ENCODE data around the gene PUM1. TPM values are rescaled to one million over a fixed set of nuclear protein-coding genes. Genes with fewer than 3 reads are reported as not detected.
A peak's percentile ranks its signal among the peaks of the same experiment; 100 is the strongest.

PUM1 gene
- total RNA-seq, 4 donors from 2014 or later: 71.7 to 112 (median 83.0) TPM

DNA sequence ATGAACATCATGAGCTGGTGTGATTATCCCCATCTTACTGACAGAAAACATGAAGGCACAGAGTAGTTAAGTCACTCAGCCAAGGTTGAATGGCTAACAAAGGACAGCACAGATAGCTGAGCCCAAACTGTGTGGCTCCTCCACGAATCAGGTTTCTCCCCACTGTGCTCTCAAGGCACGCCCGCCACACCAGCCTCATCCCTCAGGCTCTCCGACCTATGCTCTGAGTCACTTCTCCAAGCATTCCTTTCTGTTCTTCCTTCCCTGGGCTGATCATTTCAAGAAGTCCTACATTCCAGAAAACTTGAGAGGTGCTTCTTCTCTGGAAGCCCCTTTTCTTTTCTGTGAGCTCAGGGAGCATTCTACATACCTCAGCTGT, 131.7 kb downstream of the PUM1 start:
- DNase-seq (ENCODE audit: extremely low spot score): no peak
- no peak overlapping the region for H3K4me3 ChIP-seq
- intact Hi-C loops (cut with DNase I): loop anchor here (5.0 kb wide), 1 partner anchor 212 kb away; the partner anchor contains the start of gene MATN1
- WGBS: 73% methylated on average over 4 of the region's 4 CpGs
- TF ChIP-seq POLR2AphosphoS5 (IDR thresholded peaks at IDR 0.05): no peak
- TF ChIP-seq, protein P1, sequence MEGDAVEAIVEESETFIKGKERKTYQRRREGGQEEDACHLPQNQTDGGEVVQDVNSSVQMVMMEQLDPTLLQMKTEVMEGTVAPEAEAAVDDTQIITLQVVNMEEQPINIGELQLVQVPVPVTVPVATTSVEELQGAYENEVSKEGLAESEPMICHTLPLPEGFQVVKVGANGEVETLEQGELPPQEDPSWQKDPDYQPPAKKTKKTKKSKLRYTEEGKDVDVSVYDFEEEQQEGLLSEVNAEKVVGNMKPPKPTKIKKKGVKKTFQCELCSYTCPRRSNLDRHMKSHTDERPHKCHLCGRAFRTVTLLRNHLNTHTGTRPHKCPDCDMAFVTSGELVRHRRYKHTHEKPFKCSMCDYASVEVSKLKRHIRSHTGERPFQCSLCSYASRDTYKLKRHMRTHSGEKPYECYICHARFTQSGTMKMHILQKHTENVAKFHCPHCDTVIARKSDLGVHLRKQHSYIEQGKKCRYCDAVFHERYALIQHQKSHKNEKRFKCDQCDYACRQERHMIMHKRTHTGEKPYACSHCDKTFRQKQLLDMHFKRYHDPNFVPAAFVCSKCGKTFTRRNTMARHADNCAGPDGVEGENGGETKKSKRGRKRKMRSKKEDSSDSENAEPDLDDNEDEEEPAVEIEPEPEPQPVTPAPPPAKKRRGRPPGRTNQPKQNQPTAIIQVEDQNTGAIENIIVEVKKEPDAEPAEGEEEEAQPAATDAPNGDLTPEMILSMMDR (IDR thresholded peaks at IDR 0.05): no peak
- TF ChIP-seq POLR2A (IDR thresholded peaks at IDR 0.05; ENCODE audit: low read depth): no peak
- TF ChIP-seq EP300 (IDR thresholded peaks at IDR 0.05): no peak
- H3K27ac ChIP-seq (replicated peaks in 1 of 4): no peak overlapping the region
- H3K4me1 ChIP-seq: peaks cover 0 to 19% (median 5%) of the 10 kb centered on the region in 4 donors
- peaks cover 31 to 73% (median 62%) of the 10 kb centered on the region in 4 donors for H3K36me3 ChIP-seq
- H3K9me3 ChIP-seq: no peaks in the 10 kb centered on the region
- no peaks in the 10 kb centered on the region for H3K27me3 ChIP-seq

DNA sequence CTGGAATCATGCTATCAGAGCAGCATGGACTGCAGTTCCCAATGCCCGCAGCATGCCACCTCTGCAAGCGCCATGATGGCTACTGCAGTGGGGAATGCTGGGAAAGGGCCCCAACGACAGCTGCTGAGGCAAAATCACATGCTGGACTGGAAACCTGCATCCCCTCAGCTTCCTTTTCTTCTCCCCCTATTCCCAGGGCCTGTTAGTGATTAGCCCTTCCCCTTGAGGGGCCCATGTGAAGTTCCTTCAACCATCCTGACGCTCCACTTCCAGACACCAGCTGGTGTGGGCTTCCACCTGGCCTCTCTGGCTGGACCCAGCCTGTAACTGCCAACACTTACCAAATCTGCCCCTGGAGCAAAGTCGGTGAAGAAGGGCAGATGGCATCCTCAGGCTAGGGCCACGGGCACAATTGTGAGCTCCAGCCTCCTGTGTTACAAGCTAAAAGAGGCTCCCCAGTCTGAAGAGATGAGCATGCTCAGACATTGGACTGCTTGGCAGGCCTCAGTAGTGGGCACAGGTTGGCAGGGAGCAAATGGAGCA, 134.8 kb downstream of the PUM1 start:
- 61% methylated on average over 3 of the region's 6 CpGs for WGBS
- H3K27me3 ChIP-seq: no peaks in the 10 kb centered on the region
- no peak for TF ChIP-seq EP300 (IDR thresholded peaks at IDR 0.05)
- no peak for TF ChIP-seq POLR2A (IDR thresholded peaks at IDR 0.05; ENCODE audit: low read depth)
- no peak for TF ChIP-seq POLR2AphosphoS5 (IDR thresholded peaks at IDR 0.05)
- TF ChIP-seq, protein P1 (IDR thresholded peaks at IDR 0.05): no peak
- no peaks in the 10 kb centered on the region for H3K9me3 ChIP-seq
- intact Hi-C loops (cut with DNase I): loop anchor here (5.0 kb wide), 1 partner anchor 208 kb away; the partner anchor contains the start of gene MATN1
- peaks cover 18 to 44% (median 34%) of the 10 kb centered on the region in 4 donors for H3K36me3 ChIP-seq
- peaks cover 0 to 20% (median 6%) of the 10 kb centered on the region in 4 donors for H3K4me1 ChIP-seq
- H3K27ac ChIP-seq (replicated peaks in 1 of 4): peak overlapping the region in 1 of 4 donors; percentile 0
- DNase-seq (ENCODE audit: extremely low spot score): peak; percentile 89
- H3K4me3 ChIP-seq: no peak overlapping the region

DNA sequence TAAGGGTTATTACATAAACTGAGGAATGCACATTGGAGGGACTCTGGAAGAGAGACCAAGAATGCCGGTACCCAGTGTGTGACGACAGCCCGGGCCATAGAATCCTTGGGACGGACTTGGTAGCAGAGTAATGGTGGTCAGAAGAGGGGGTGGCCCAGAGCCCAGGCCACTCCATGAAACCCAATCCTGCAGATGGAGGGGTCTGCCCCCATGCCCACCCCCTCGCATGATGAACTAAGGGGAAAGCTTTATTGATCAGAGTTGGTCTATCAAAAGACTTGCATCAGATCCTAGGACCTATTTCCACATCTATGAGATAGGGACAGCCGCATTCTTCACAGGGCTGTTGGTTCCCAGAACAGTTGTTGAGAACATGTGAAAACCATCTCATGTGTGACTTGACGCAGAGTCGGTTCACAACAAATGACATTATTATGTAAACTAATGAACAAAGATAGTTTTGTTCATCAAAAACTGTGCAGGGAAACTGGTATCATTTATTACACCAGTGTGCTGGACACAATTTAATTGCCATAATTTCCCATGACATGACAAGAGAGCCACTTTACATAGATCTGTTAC, 135.5 kb downstream of the PUM1 start:
- WGBS: 71% methylated on average over 8 of the region's 8 CpGs
- Histone ChIP-seq H3K4me3 (no peak overlapping the region), H3K27me3 (no peaks in the 10 kb centered on the region), H3K9me3 (no peaks in the 10 kb centered on the region), H3K27ac (replicated peaks in 1 of 4) (no peak overlapping the region), H3K36me3 (peaks cover 18 to 40% (median 29%) of the 10 kb centered on the region in 4 donors), H3K4me1 (peaks cover 0 to 20% (median 6%) of the 10 kb centered on the region in 4 donors)
- intact Hi-C loops (cut with DNase I): loop anchor here (5.0 kb wide), 1 partner anchor 208 kb away; the partner anchor contains the start of gene MATN1
- no peak for DNase-seq (ENCODE audit: extremely low spot score)
- TF ChIP-seq, protein P1 (IDR thresholded peaks at IDR 0.05): no peak
- TF ChIP-seq EP300 (IDR thresholded peaks at IDR 0.05) (no peak), POLR2A (IDR thresholded peaks at IDR 0.05; ENCODE audit: low read depth) (no peak), POLR2AphosphoS5 (IDR thresholded peaks at IDR 0.05) (no peak)

DNA sequence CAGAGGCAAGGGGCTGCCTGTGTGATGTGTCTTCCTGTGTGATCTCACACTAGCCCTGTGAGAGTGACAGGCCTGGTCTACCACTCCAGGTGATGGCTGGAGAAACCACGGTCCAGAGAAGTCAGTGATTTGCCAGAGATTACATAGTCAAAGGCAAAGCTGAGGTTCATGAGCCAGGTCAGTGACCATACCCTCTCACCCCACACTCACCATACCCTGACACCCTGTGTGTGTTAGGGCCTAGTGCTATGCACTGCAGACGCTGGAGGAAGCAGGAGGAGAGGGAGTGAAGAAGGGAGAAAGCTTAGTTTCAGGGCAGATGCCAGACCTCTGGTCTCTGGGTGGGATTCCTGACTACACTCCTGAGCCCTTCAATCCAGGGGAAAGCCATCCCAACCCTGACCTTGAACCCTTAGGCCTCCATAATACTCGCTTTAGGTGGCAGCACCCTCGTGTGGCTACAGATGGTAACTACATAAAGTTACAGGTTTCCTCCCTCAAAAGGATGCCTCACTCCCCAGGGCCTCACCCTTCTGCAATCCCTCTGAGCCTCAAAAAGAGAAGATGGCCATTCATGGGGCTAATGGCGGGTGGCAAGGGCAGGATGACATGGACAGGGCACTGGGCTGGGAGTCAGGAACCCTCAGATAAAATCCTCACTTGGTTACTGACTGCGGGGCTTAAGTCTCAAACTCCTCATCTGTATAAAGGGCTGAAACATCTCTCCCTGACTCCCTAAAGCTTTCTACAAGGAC, 136.2 kb downstream of the PUM1 start:
- no peak overlapping the region for H3K4me3 ChIP-seq
- DNase-seq (ENCODE audit: extremely low spot score): peak; percentile 89
- H3K27me3 ChIP-seq: peaks cover 0 to 3% (median 0%) of the 10 kb centered on the region in 4 donors
- peaks cover 14 to 33% (median 22%) of the 10 kb centered on the region in 4 donors for H3K36me3 ChIP-seq
- WGBS: 44% methylated on average over 5 of the region's 6 CpGs
- intact Hi-C loops (cut with DNase I): no loop called here
- H3K4me1 ChIP-seq: peaks cover 0 to 20% (median 6%) of the 10 kb centered on the region in 4 donors
- H3K27ac ChIP-seq (replicated peaks in 1 of 4): no peak overlapping the region
- no peak for TF ChIP-seq POLR2AphosphoS5 (IDR thresholded peaks at IDR 0.05)
- no peak for TF ChIP-seq EP300 (IDR thresholded peaks at IDR 0.05)
- TF ChIP-seq POLR2A (IDR thresholded peaks at IDR 0.05; ENCODE audit: low read depth): no peak
- TF ChIP-seq, protein P1 (IDR thresholded peaks at IDR 0.05): peak; percentile 54 to 76 (median 64)
- H3K9me3 ChIP-seq: no peaks in the 10 kb centered on the region

All from esophagus muscularis mucosa (tissue), 4 donors.